GM12875 (cell line): ENCODE data around the gene PKLR.
A peak's percentile ranks its signal among the peaks of the same experiment; 100 is the strongest.
"Not testable (repeated sequence)": the region's sequence is repeated elsewhere in the genome, so short reads cannot be mapped to it uniquely, and the experiment has no call there.

Source experiments
- H3K4me3 ChIP-seq: one replicate; pipeline ENCODE4 v1.5.1; 2011; ENCODE audit warnings: low read depth, low read length, control low read depth
- CTCF ChIP-seq: IDR thresholded peaks from 2 replicates; pipeline ENCODE4 v1.5.1; 2011; ENCODE audit warnings: low read depth, mild to moderate bottlenecking, control low read depth, inconsistent platforms, low read length, moderate library complexity, borderline replicate concordance; ENCODE audit not compliant: insufficient read depth

Gene PKLR

DNA sequence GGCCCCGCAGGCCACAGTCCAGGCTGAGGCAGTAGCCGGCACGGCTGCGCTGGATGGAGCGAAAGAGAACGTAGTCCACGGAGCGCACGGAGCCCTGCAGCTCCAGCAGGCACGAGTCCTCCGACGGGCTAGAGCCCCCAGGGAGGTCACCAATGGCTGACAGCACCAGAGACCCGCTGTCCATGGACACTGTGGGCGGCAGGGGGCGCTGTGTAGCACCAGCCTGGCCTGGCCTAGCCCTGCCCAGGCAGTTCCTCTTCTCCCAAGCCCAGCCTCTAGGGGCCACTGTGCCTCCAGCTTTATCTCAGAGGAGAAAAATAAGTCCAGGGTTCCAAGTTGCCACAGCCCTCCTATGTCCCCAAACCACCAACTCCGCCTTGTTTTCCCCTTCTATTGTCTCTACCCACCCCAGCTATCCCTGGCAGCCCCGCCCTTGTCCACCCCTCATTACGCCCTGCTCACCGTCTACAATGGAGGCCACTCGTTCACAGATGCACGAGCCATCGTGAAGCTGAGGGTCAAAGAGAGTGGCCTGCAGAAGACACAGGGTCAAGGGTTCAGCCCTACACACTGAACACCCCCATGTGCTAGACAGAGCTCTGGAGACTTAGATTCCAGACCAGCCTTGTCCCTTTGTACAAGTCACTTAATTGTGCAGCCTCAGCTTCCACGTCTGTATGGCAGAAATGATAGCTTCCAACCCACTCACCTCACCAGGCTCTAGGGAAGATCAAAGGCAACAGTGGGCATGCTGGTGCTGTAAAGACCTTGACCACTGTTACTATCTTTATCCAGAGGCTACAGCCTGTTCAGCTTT lies 50.4 kb downstream of the PKLR start:
- TF ChIP-seq CTCF = peak; percentile 99
- peak overlapping the region; percentile 73 for H3K4me3 ChIP-seq

DNA sequence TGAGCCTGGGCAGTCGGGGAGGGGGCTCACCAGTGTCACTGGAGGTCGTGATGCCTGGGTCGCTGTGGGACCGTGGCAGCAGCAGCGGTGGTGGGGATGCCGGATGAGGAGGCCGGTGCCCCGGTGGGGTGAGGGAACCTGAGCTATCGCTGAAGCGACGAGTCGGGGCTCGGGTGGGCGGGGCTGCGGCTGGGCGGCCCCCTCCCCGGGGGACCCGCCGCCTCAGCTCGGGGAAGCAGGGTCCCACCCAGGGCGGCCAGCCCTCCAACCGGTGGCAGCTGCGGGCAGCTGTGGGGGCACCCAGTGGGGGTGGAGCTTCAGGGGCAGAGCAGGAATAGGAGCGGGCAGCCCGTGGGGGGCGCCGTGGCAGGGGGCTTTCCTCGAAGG lies 51.0 kb downstream of the PKLR start:
- no peak for TF ChIP-seq CTCF
- peak overlapping the region; percentile 73 for H3K4me3 ChIP-seq

GRCh38 chr1:155247667-155248553 lies 53.3 kb downstream of the PKLR start:
- TF ChIP-seq CTCF = no peak
- no peak overlapping the region for H3K4me3 ChIP-seq

DNA sequence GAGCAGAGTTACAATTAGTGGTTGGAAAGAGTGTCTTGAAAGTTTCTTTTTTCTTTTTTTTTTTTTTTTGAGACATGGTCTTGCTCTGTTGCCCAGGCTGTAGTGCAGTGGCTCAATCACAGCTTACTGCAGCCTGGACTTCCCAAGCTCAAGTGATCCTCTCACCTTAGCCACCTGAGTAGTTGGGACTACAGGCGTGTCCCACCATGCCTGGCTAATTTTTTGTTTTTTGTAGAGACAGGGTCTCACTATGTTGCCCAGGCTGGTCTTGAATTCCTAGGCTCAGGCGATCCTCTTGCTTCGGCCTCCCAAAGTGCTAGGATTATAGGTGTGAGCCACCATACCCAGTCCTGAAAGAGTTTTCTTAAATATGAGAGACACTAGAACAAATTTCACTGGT lies 54.4 kb downstream of the PKLR start:
- not testable (repeated sequence) for H3K4me3 ChIP-seq

DNA sequence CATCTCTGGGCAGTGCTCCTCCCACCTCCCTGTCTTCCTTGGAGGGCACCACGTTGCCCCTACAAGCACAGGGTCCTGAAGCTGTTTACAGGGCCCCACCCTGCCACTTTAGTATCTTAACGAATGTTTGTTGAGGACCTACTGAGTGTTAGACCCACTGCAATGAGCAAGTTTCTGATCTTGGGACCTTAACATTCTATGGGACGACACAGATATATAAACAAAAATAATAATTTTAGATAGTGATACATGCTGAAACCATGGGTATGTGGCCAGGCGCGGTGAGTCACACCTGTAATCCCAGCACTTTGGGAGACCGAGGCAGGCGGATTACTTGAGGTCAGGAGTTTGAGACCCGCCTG lies 56.1 kb downstream of the PKLR start:
- TF ChIP-seq CTCF = no peak
- H3K4me3 ChIP-seq = peak overlapping the region; percentile 72

- H3K4me3 ChIP-seq = peak overlapping the region; percentile 72
- peak; percentile 21; the same call in 1 of the 2 replicates for TF ChIP-seq CTCF
Observed at GRCh38 chr1:155244368-155245162, 56.7 kb downstream of the PKLR start.

DNA sequence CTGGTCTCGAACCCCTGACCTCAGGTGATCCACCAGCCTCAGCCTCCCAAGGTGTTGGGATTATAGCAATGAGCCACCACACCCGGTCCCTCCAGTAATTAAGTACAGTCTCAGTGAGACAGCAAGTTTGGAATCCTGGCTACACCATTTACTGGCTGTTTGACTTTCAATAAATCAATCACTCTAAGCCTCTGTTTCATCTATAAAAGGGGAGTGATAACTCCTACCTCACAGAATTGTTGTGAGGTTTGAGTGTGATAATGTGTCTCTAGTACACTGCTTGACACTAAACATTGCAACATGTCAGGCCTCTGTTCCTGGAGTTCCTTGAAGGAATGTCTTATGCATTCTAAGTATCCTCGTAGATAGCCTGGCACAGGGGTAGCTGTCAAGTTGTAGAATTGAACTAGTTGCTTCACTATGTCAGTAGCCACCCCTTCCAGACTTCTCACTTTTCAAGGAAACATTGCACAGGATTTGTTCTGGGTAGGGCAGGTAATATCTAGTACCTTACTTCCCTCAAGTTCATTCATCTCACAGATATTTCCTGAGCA lies 58.4 kb downstream of the PKLR start:
- TF ChIP-seq CTCF = no peak
- H3K4me3 ChIP-seq = peak overlapping the region; percentile 72
